Mucosa of descending colon (tissue), 3 donors: ENCODE results near the gene PDCL3. TPM values are rescaled to one million over a fixed set of nuclear protein-coding genes. Genes with fewer than 3 reads are reported as not detected.

Source experiments
- ATAC-seq: fragments of 200-7000 bp; cut with Tn5 transposase; one replicate; pipeline ENCODE4 v1.9.1; 2020; ENCODE audit warnings: mild to moderate bottlenecking, moderate library complexity
- DNase-seq, 3 donors: peaks; one replicate each; pipeline ENCODE4 v3.0.0-alpha.2; 2020
- H3K36me3 ChIP-seq: fragments of 200-600 bp; one replicate; pipeline ENCODE4 v1.8.0; 2021; ENCODE audit warnings: low read depth, mild to moderate bottlenecking
- H3K4me1 ChIP-seq: fragments of 200-600 bp; one replicate; pipeline ENCODE4 v1.8.0; 2021; ENCODE audit warnings: low read depth, mild to moderate bottlenecking
- H3K4me3 ChIP-seq: fragments of 200-600 bp; one replicate; pipeline ENCODE4 v1.8.0; 2021; ENCODE audit warnings: mild to moderate bottlenecking
- H3K9me3 ChIP-seq: fragments of 200-600 bp; one replicate; pipeline ENCODE4 v1.8.0; 2021; ENCODE audit warnings: mild to moderate bottlenecking
- intact Hi-C, 2 donors: fragments of 100-400 bp; cut with DNase I in 1 of 2; cut with micrococcal nuclease in 1 of 2; formaldehyde crosslinking; loops; one replicate each; pipeline versions ENCODE4 v1.11.0 to v1.11.1; 2022; cut with DNase I, micrococcal nuclease
- total RNA-seq, 3 donors: library from RNA; stranded (reverse); fragmentation: NEBNext Ultra II Directional in 2 of 3; extraction: Animal tissue kit (Norgen Biotek cat#: 25700) in 2 of 3; gene quantifications; one replicate each; pipeline versions ENCODE4 v1.2.1 to v1.2.4, GENCODE V29; 2021 to 2023
- TF ChIP-seq, protein P1 (sequence below): fragments of 200-600 bp; IDR thresholded peaks from one replicate; pipeline ENCODE4 v1.8.0; 2022; ENCODE audit warnings: antibody characterized with exemption, mild to moderate bottlenecking
- donor health status: DM: no; HTN: no; CAD: no; lungs with moderate emphysema.
- donor health status: DM: no; HTN: no; CAD: no.
- donor health status: DM: no; HTN: yes; CAD: no.

The PDCL3 gene
- total RNA-seq, 3 donors from 2014 or later: 17.9 to 31.6 (median 20.1) TPM

GRCh38 chr2:100623033-100623715, 60.4 kb downstream of the PDCL3 start:
- no peaks in the 10 kb centered on the region for H3K36me3 ChIP-seq
- TF ChIP-seq, protein P1, sequence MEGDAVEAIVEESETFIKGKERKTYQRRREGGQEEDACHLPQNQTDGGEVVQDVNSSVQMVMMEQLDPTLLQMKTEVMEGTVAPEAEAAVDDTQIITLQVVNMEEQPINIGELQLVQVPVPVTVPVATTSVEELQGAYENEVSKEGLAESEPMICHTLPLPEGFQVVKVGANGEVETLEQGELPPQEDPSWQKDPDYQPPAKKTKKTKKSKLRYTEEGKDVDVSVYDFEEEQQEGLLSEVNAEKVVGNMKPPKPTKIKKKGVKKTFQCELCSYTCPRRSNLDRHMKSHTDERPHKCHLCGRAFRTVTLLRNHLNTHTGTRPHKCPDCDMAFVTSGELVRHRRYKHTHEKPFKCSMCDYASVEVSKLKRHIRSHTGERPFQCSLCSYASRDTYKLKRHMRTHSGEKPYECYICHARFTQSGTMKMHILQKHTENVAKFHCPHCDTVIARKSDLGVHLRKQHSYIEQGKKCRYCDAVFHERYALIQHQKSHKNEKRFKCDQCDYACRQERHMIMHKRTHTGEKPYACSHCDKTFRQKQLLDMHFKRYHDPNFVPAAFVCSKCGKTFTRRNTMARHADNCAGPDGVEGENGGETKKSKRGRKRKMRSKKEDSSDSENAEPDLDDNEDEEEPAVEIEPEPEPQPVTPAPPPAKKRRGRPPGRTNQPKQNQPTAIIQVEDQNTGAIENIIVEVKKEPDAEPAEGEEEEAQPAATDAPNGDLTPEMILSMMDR: no peak
- ATAC-seq (no peak), DNase-seq (no peak)
- no peaks in the 10 kb centered on the region for H3K9me3 ChIP-seq
- no peak overlapping the region for H3K4me3 ChIP-seq
- intact Hi-C loops: no loop called here
- H3K4me1 ChIP-seq: no peaks in the 10 kb centered on the region

DNA sequence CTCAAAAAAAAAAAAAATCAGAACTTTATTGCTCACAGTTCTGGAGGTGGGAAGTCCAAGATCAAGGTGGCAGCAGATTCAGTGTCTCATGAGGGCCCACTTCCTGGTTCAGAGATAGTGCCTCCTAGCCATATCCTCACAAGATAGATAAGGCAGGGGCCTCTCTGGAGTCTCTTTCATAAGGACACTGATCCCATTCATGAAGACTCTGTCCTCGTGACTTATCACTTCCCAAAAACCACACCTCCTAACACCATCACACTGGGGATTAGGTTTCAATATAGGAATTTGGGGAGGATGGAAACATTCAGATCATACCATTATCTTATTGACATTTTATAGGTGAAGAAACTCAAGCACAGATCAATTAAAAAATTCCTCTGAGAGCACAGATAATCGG, 61.1 kb downstream of the PDCL3 start:
- no peak for DNase-seq
- ATAC-seq: no peak

GRCh38 chr2:100624536-100624935, 61.7 kb downstream of the PDCL3 start:
- DNase-seq: no peak
- H3K36me3 ChIP-seq: no peaks in the 10 kb centered on the region
- no peak overlapping the region for H3K4me3 ChIP-seq
- no peak for ATAC-seq
- intact Hi-C loops: no loop called here
- no peaks in the 10 kb centered on the region for H3K4me1 ChIP-seq
- TF ChIP-seq, protein P1: no peak
- no peaks in the 10 kb centered on the region for H3K9me3 ChIP-seq

More for the DNA sequence above, 61.1 kb downstream of the PDCL3 start:
- TF ChIP-seq, protein P1: no peak
- intact Hi-C loops: no loop called here
- H3K4me3 ChIP-seq: no peak overlapping the region
- no peaks in the 10 kb centered on the region for H3K36me3 ChIP-seq
- no peaks in the 10 kb centered on the region for H3K4me1 ChIP-seq
- no peaks in the 10 kb centered on the region for H3K9me3 ChIP-seq

GRCh38 chr2:100625717-100626116, 62.9 kb downstream of the PDCL3 start:
- H3K4me3 ChIP-seq: no peak overlapping the region
- TF ChIP-seq, protein P1: no peak
- intact Hi-C loops: no loop called here

More at GRCh38 chr2:100625717-100626116, 62.9 kb downstream of the PDCL3 start:
- DNase-seq: no peak
- no peak for ATAC-seq
- Histone ChIP-seq H3K36me3 (no peaks in the 10 kb centered on the region), H3K4me1 (no peaks in the 10 kb centered on the region), H3K9me3 (no peaks in the 10 kb centered on the region)

Other genes starting within 250 kb of the PDCL3 start
- 10 to 100 TPM in 1 of 3 donors, under 1 TPM in 2; 0.41 to 19.9 (median 0.67) TPM for gene LONRF2, start 240.5 kb upstream of the PDCL3 start, total RNA-seq
- gene CHST10, start 145.3 kb upstream of the PDCL3 start, total RNA-seq: 1 to 10 TPM in 1 of 3 donors, under 1 TPM in 2; 0.78 to 9.8 (median 0.87) TPM
- not detected for gene NMS, start 92.5 kb upstream of the PDCL3 start, total RNA-seq